Measurements from ENCODE around the gene PCDHGB4.
"Not testable (repeated sequence)": the region's sequence is repeated elsewhere in the genome, so short reads cannot be mapped to it uniquely, and the experiment has no call there.

The PCDHGB4 gene

DNA sequence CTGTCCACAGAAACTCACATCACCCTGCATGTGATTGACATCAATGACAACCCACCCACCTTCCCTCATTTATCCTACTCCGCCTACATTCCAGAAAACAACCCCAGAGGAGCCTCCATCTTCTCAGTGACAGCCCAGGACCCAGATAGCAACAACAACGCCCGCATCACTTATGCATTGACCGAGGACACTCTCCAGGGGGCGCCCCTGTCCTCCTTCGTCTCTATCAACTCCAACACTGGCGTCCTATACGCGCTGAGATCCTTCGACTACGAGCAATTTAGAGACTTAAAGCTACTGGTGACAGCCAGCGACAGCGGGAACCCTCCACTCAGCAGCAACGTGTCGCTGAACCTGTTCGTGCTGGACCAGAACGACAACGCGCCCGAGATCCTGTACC is 42.2 kb upstream of the PCDHGB4 start:
- TF ChIP-seq, protein P1, sequence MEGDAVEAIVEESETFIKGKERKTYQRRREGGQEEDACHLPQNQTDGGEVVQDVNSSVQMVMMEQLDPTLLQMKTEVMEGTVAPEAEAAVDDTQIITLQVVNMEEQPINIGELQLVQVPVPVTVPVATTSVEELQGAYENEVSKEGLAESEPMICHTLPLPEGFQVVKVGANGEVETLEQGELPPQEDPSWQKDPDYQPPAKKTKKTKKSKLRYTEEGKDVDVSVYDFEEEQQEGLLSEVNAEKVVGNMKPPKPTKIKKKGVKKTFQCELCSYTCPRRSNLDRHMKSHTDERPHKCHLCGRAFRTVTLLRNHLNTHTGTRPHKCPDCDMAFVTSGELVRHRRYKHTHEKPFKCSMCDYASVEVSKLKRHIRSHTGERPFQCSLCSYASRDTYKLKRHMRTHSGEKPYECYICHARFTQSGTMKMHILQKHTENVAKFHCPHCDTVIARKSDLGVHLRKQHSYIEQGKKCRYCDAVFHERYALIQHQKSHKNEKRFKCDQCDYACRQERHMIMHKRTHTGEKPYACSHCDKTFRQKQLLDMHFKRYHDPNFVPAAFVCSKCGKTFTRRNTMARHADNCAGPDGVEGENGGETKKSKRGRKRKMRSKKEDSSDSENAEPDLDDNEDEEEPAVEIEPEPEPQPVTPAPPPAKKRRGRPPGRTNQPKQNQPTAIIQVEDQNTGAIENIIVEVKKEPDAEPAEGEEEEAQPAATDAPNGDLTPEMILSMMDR (IDR thresholded peaks at IDR 0.05) = no peak
- H3K4me3 ChIP-seq (ENCODE audit: low read depth in 1 of 2, low read length in 1 of 2) = no peak overlapping the region
- peaks cover 12% of the 10 kb centered on the region for H3K9me3 ChIP-seq
- H3K4me1 ChIP-seq (ENCODE audit: control insufficient read depth in 1 of 2, insufficient read depth in 1 of 2, low read depth in 1 of 2, low read length in 1 of 2) = no peaks in the 10 kb centered on the region
- peaks cover 89% of the 10 kb centered on the region for H3K27me3 ChIP-seq
- H3K27ac ChIP-seq = no peak overlapping the region
- no peaks in the 10 kb centered on the region for H3K36me3 ChIP-seq

- not testable (repeated sequence) for H3K4me3 ChIP-seq (ENCODE audit: low read depth in 1 of 2, low read length in 1 of 2); H3K27ac ChIP-seq; H3K36me3 ChIP-seq; H3K4me1 ChIP-seq (ENCODE audit: control insufficient read depth in 1 of 2, insufficient read depth in 1 of 2, low read depth in 1 of 2, low read length in 1 of 2); H3K9me3 ChIP-seq
- peaks cover 89% of the 10 kb centered on the region for H3K27me3 ChIP-seq
Measured at GRCh38 chr5:141346017-141346416, 41.5 kb upstream of the PCDHGB4 start.

GRCh38 chr5:141349917-141350619 is 37.4 kb upstream of the PCDHGB4 start, which contains the start of gene PCDHGB1:
Gene PCDHGB1 (plus strand): TSS chr5:141350099. CDS start chr5:141350261, 162 bp downstream.
- H3K36me3 ChIP-seq = no peaks in the 10 kb centered on the region
- H3K27me3 ChIP-seq = peaks cover 89% of the 10 kb centered on the region
- H3K4me1 ChIP-seq (ENCODE audit: control insufficient read depth in 1 of 2, insufficient read depth in 1 of 2, low read depth in 1 of 2, low read length in 1 of 2) = no peaks in the 10 kb centered on the region
- H3K9me3 ChIP-seq = peaks cover 19% of the 10 kb centered on the region
- TF ChIP-seq, protein P1 (IDR thresholded peaks at IDR 0.05) = no peak
- H3K27ac ChIP-seq = no peak within 1 kb of the TSS
- H3K4me3 ChIP-seq (ENCODE audit: low read depth in 1 of 2, low read length in 1 of 2) = no peak within 1 kb of the TSS

- Histone ChIP-seq H3K36me3 (no peaks in the 10 kb centered on the region), H3K4me1 (ENCODE audit: control insufficient read depth in 1 of 2, insufficient read depth in 1 of 2, low read depth in 1 of 2, low read length in 1 of 2) (no peaks in the 10 kb centered on the region), H3K27me3 (peaks cover 91% of the 10 kb centered on the region), H3K4me3 (ENCODE audit: low read depth in 1 of 2, low read length in 1 of 2) (no peak overlapping the region), H3K9me3 (peaks cover 19% of the 10 kb centered on the region), H3K27ac (no peak overlapping the region)
- TF ChIP-seq, protein P1 (IDR thresholded peaks at IDR 0.05) = no peak
Measured at GRCh38 chr5:141351591-141351990, 35.9 kb upstream of the PCDHGB4 start.

DNA sequence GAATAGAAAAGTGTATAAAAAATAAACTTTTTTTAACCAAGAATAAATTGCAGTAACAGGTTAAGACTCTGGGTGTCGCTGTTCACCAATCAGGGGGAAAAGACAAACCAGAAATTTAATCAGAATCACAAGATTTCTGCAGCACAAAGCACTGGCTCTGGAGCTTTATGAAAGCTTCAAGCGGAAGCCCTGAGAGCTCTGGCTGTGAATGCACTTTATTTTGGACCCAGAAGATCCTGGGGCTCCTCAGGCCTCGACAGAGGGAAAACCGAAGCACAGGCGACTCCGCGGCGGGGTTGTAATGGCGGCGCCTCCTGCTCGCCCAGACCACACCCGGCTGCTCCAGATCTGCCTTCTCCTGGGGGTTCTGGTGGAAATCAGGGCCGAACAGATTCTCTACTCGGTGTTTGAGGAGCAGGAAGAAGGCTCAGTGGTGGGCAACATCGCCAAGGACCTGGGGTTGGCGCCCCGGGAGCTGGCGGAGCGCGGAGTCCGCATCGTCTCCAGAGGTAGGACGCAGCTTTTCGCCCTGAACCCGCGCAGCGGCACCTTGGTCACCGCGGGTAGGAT is 32.5 kb upstream of the PCDHGB4 start, which contains the start of gene PCDHGA4:
PCDHGA4 (plus strand) TSS at position 122 of the 570 bp plus-strand sequence; CDS start at position 209, 87 bp downstream.
- peaks cover 22% of the 10 kb centered on the region for H3K9me3 ChIP-seq
- no peak within 1 kb of the TSS for H3K4me3 ChIP-seq (ENCODE audit: low read depth in 1 of 2, low read length in 1 of 2)
- H3K27me3 ChIP-seq = peaks cover 100% of the 10 kb centered on the region
- no peaks in the 10 kb centered on the region for H3K4me1 ChIP-seq (ENCODE audit: control insufficient read depth in 1 of 2, insufficient read depth in 1 of 2, low read depth in 1 of 2, low read length in 1 of 2)
- TF ChIP-seq, protein P1 (IDR thresholded peaks at IDR 0.05) = no peak
- no peak within 1 kb of the TSS for H3K27ac ChIP-seq
- no peaks in the 10 kb centered on the region for H3K36me3 ChIP-seq

- Histone ChIP-seq H3K9me3 (peaks cover 23% of the 10 kb centered on the region), H3K27me3 (peaks cover 100% of the 10 kb centered on the region), H3K36me3 (no peaks in the 10 kb centered on the region), H3K27ac (no peak overlapping the region), H3K4me1 (ENCODE audit: control insufficient read depth in 1 of 2, insufficient read depth in 1 of 2, low read depth in 1 of 2, low read length in 1 of 2) (no peaks in the 10 kb centered on the region), H3K4me3 (ENCODE audit: low read depth in 1 of 2, low read length in 1 of 2) (no peak overlapping the region)
- TF ChIP-seq, protein P1 (IDR thresholded peaks at IDR 0.05) = no peak
Measured at GRCh38 chr5:141355641-141356040, 31.9 kb upstream of the PCDHGB4 start.
